Activated T-cell treated with anti-CD3 and anti-CD28 coated beads, Interleukin-2, amount 50 U/mL, for 72 hours (primary cell): Measurements from ENCODE around the gene AGBL4. TPM values are rescaled to one million over a fixed set of nuclear protein-coding genes. Genes with fewer than 3 reads are reported as not detected.

ENCODE experiments used
- ATAC-seq, 2 donors: fragments of 150-1000 bp; cut with Tn5 transposase; replicated peaks in 1 of 2; 2 replicates each; pipeline ENCODE4 v1.10.0; 2021; ENCODE audit warnings: moderate library complexity in 2 of 2, mild to moderate bottlenecking in 1 of 2
- DNase-seq, 2 donors: peaks; one replicate each; pipeline ENCODE4 v3.0.0; 2021 to 2022; ENCODE audit warnings: mixed read lengths in 1 of 2
- H3K27ac Mint-ChIP-seq: one replicate; pipeline ENCODE4 v1.8.0; 2022; ENCODE audit warnings: mild to moderate bottlenecking, moderate library complexity, mixed read lengths
- H3K27me3 Mint-ChIP-seq: one replicate; pipeline ENCODE4 v1.8.0; 2022; ENCODE audit warnings: low read depth, mixed read lengths
- H3K36me3 Mint-ChIP-seq, 2 donors: one replicate each; pipeline ENCODE4 v1.8.0; 2022; ENCODE audit warnings: mixed read lengths in 2 of 2, mild to moderate bottlenecking in 1 of 2; ENCODE audit not compliant: insufficient read depth in 2 of 2
- H3K4me1 Mint-ChIP-seq: one replicate; pipeline ENCODE4 v1.8.0; 2022; ENCODE audit warnings: low read depth, mixed read lengths
- H3K4me3 Mint-ChIP-seq, 2 donors: one replicate each; pipeline ENCODE4 v1.8.0; 2022; ENCODE audit warnings: mild to moderate bottlenecking in 2 of 2, mixed read lengths in 2 of 2, moderate library complexity in 2 of 2
- H3K9me3 Mint-ChIP-seq, 2 donors: one replicate each; pipeline ENCODE4 v1.8.0; 2022; ENCODE audit warnings: mixed read lengths in 2 of 2
- total RNA-seq, 2 donors: library from RNA; stranded (reverse); gene quantifications; one replicate each; pipeline ENCODE4 v1.2.3, GENCODE V29; 2022

Gene AGBL4
- total RNA-seq, 2 donors from 2014 or later: not detected

DNA sequence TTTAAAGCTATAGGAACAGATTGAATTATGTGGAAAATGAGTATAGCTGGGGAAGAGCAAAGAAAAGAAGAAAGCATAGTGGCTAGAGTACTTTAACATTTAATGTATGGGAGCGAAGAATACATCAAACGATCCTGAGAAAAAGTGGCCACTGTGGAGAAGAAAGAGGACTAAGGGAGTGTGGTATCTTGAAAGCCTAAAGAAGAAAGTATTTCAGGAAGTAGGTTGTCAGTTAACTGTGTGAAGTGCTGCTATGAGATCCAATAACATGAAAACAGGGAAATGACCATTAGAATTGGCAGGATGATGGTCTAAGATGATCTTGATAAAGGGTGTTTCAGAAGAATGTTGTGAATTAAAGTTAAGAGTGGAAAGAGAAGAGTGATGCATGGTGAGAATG lies 1027.4 kb downstream of the AGBL4 start:
- DNase-seq (no peak), ATAC-seq (no peak)
- H3K36me3 Mint-ChIP-seq: peaks cover 2% of the 10 kb centered on the region in 2 donors
- no peak overlapping the region for H3K4me3 Mint-ChIP-seq
- no peak overlapping the region for H3K27ac Mint-ChIP-seq
- no peaks in the 10 kb centered on the region for H3K27me3 Mint-ChIP-seq
- H3K4me1 Mint-ChIP-seq: no peaks in the 10 kb centered on the region
- H3K9me3 Mint-ChIP-seq: peaks cover 1 to 7% of the 10 kb centered on the region in 2 donors

DNA sequence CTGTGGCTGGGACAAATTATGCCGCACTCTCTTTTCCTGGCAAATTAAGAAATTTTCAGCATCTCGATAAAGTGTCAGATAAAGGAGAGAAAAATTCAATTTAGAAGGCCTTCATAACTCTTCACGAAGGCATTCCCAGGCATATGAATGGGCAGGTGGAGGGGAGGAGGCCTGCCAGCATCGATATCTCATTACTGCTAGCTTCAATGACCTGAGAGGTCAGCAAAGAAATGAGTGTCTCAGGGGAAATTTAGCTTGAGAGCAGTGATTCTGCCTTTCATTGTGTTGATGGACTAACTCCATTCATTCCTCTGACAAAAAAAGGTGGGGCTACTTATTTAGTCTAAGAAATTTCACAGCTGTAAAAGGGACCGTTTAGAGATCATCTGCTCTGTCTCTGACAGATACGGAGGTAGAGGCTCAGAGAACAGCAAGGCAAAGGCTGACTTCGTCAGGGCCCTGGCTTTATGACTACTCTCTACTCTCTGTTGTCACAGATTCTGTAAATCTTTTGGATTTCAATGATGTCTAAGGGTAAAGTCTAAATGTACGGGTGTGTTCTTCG lies 1035.0 kb downstream of the AGBL4 start:
- Mint-ChIP-seq H3K4me3 (no peak overlapping the region), H3K27ac (no peak overlapping the region), H3K9me3 (peaks cover 4% of the 10 kb centered on the region in 2 donors), H3K27me3 (no peaks in the 10 kb centered on the region), H3K36me3 (peaks cover 0 to 2% of the 10 kb centered on the region in 2 donors), H3K4me1 (no peaks in the 10 kb centered on the region)
- DNase-seq (no peak), ATAC-seq (no peak)

DNA sequence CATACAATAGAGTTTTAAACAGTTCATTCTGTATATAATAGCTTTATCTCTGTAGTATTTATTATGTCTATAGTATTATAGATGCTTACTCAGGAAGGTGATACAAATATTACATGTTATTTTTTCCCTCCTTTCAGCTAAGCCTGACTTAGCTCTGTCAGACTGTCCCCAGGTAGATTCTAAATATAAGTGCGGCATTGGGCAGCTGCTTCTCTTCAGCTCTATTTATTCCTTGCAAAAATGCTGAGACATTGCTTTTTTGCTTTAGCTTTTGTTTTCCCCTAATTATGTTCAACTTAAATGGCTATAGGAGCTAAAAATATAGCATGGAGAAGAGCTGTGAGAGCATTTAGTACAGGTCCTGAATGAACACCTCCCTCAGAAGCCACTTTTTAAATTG lies 1043.8 kb downstream of the AGBL4 start:
- Mint-ChIP-seq H3K36me3 (no peaks in the 10 kb centered on the region), H3K4me3 (no peak overlapping the region), H3K27me3 (no peaks in the 10 kb centered on the region), H3K4me1 (no peaks in the 10 kb centered on the region), H3K27ac (no peak overlapping the region), H3K9me3 (peaks cover 2 to 6% of the 10 kb centered on the region in 2 donors)
- DNase-seq (no peak), ATAC-seq (no peak)

DNA sequence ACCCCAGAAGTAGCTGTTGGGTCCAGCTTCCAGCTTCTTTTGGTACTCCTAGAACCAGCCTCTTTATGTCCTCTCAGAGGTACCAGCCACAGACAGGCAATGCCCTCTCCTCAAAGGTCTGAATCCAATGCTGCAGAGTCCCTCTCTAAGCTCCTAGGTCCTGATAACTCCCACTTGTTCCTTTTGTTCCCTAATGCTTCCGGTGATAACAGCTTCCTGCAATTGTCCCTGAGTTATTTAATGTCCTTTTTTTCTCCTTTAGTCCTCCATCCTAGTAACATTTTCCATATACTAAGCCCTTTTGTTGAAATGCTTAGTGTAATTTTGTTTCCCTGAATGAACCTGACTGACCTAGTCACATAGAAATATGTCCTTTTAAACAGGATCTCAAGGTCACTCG lies 1045.3 kb downstream of the AGBL4 start:
- no peaks in the 10 kb centered on the region for H3K36me3 Mint-ChIP-seq
- H3K9me3 Mint-ChIP-seq: peaks cover 2 to 3% of the 10 kb centered on the region in 2 donors
- no peaks in the 10 kb centered on the region for H3K4me1 Mint-ChIP-seq
- DNase-seq (no peak), ATAC-seq (no peak)
- no peak overlapping the region for H3K27ac Mint-ChIP-seq
- no peaks in the 10 kb centered on the region for H3K27me3 Mint-ChIP-seq
- no peak overlapping the region for H3K4me3 Mint-ChIP-seq

- Mint-ChIP-seq H3K4me3 (no peak overlapping the region), H3K27me3 (no peaks in the 10 kb centered on the region), H3K27ac (no peak overlapping the region), H3K36me3 (no peaks in the 10 kb centered on the region), H3K9me3 (peaks cover 2 to 3% of the 10 kb centered on the region in 2 donors), H3K4me1 (no peaks in the 10 kb centered on the region)
- ATAC-seq (no peak), DNase-seq (no peak)
Observed at GRCh38 chr1:48977273-48977672, 1046.5 kb downstream of the AGBL4 start.

DNA sequence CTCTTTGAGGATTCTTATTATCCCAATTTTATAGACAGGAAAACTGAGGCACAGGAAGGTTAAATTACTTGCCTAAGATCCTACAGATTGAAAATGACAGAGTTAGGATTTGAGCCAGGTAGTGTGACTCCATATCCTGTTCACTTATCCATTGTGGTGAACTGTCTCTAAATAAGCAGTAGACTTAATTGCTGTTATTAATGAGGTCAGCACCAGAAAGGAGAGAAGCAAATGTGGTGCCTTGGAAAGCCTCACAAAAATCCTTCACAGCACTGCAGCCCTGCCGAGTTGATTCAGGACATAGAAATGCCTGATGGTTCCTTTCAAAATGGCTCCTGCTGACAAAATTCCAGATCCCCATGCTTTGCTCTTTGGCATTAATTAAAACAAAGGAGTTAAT lies 1053.8 kb downstream of the AGBL4 start:
- H3K4me1 Mint-ChIP-seq: no peaks in the 10 kb centered on the region
- no peak overlapping the region for H3K4me3 Mint-ChIP-seq
- H3K9me3 Mint-ChIP-seq: no peaks in the 10 kb centered on the region
- H3K27ac Mint-ChIP-seq: no peak overlapping the region
- no peaks in the 10 kb centered on the region for H3K36me3 Mint-ChIP-seq
- DNase-seq: no peak
- no peak for ATAC-seq
- H3K27me3 Mint-ChIP-seq: peaks cover 3% of the 10 kb centered on the region

- Mint-ChIP-seq H3K36me3 (no peaks in the 10 kb centered on the region), H3K27ac (no peak overlapping the region), H3K27me3 (peaks cover 6% of the 10 kb centered on the region), H3K4me3 (no peak overlapping the region), H3K9me3 (no peaks in the 10 kb centered on the region), H3K4me1 (no peaks in the 10 kb centered on the region)
- ATAC-seq (no peak), DNase-seq (no peak)
Observed at GRCh38 chr1:48967318-48967717, 1056.4 kb downstream of the AGBL4 start.

GRCh38 chr1:48966583-48966982 lies 1057.2 kb downstream of the AGBL4 start:
- H3K27ac Mint-ChIP-seq: no peak overlapping the region
- no peaks in the 10 kb centered on the region for H3K9me3 Mint-ChIP-seq
- H3K4me1 Mint-ChIP-seq: no peaks in the 10 kb centered on the region
- no peak for ATAC-seq
- H3K27me3 Mint-ChIP-seq: peaks cover 6% of the 10 kb centered on the region
- no peak for DNase-seq
- no peak overlapping the region for H3K4me3 Mint-ChIP-seq
- H3K36me3 Mint-ChIP-seq: no peaks in the 10 kb centered on the region

- no peak for DNase-seq
Observed at GRCh38 chr1:48960320-48960719, 1063.4 kb downstream of the AGBL4 start.

DNA sequence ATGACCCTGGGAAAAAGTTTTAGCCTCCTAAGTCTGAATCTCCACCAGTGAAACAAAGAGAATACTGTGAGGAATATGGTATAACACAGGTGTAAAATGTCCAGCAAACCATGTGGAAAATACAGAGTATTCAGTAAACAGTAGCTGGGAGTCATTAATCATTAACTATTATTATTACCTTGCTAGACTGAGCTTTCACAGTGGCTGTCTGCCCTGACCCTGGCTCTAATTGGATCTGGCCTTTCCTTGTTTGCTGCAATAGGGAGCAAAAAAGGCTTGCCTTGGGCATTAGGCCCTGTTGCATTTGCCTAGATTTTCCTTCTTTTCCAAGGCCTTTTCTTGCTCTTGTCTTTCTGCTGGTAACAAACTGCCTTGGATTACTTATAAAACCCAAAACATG lies 1068.0 kb downstream of the AGBL4 start:
- no peak overlapping the region for H3K27ac Mint-ChIP-seq
- no peaks in the 10 kb centered on the region for H3K36me3 Mint-ChIP-seq
- no peaks in the 10 kb centered on the region for H3K4me1 Mint-ChIP-seq
- no peak overlapping the region for H3K4me3 Mint-ChIP-seq
- peaks cover 4 to 5% of the 10 kb centered on the region in 2 donors for H3K9me3 Mint-ChIP-seq
- no peak for ATAC-seq
- DNase-seq: no peak
- H3K27me3 Mint-ChIP-seq: peaks cover 18% of the 10 kb centered on the region

More at GRCh38 chr1:48960320-48960719, 1063.4 kb downstream of the AGBL4 start:
- H3K4me1 Mint-ChIP-seq: no peaks in the 10 kb centered on the region
- H3K9me3 Mint-ChIP-seq: peaks cover 4 to 5% of the 10 kb centered on the region in 2 donors
- peaks cover 25% of the 10 kb centered on the region for H3K27me3 Mint-ChIP-seq
- H3K27ac Mint-ChIP-seq: no peak overlapping the region
- no peaks in the 10 kb centered on the region for H3K36me3 Mint-ChIP-seq
- H3K4me3 Mint-ChIP-seq: no peak overlapping the region
- ATAC-seq: no peak

DNA sequence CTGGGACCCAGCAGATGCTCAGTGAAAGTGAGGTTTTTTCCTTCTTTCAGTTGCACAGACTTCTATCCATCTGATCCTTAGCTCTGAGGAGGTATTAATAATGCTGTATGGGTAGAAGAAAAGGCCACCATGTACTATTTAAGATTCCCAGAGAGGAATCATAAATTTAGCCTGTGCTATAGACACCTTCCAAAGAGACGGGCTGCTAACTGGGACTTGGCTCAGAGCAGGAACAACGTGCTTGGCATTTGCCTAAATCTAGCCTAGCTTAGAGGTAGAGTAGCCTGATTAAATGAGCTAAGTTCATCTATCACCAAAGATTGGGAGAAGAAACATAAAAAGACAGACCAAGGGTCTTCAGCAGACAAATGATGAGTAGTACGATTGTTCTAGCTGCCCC lies 1070.1 kb downstream of the AGBL4 start:
- peaks cover 11% of the 10 kb centered on the region for H3K27me3 Mint-ChIP-seq
- H3K36me3 Mint-ChIP-seq: no peaks in the 10 kb centered on the region
- no peak for DNase-seq
- H3K4me3 Mint-ChIP-seq: no peak overlapping the region
- H3K4me1 Mint-ChIP-seq: no peaks in the 10 kb centered on the region
- H3K9me3 Mint-ChIP-seq: peaks cover 0 to 4% of the 10 kb centered on the region in 2 donors
- no peak for ATAC-seq
- no peak overlapping the region for H3K27ac Mint-ChIP-seq

DNA sequence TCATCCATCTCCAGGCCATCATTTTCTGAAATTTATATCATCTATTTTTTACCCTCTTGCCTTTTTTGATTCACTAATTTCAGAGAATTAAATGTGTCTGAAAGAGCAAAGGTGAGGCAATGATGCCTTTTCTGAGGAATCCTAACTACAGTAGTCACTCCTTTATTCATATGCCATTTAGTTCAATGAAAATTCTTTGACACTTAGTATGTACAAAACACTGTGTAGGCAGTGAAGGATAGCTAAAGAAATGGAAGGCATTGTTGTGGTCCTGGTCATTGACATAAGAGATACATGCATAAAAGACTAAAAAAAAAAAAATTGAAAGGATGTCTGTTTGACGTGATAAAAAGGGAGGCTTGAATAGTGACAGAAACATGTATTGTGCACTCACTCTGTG lies 1075.2 kb downstream of the AGBL4 start:
- Mint-ChIP-seq H3K9me3 (no peaks in the 10 kb centered on the region), H3K4me1 (no peaks in the 10 kb centered on the region), H3K4me3 (no peak overlapping the region), H3K27ac (no peak overlapping the region), H3K36me3 (no peaks in the 10 kb centered on the region), H3K27me3 (peaks cover 7% of the 10 kb centered on the region)
- DNase-seq: no peak
- no peak for ATAC-seq

- Mint-ChIP-seq H3K27ac (no peak overlapping the region), H3K36me3 (no peaks in the 10 kb centered on the region), H3K4me3 (no peak overlapping the region), H3K4me1 (no peaks in the 10 kb centered on the region), H3K9me3 (no peaks in the 10 kb centered on the region), H3K27me3 (peaks cover 7% of the 10 kb centered on the region)
- DNase-seq (no peak), ATAC-seq (no peak)
Observed at GRCh38 chr1:48947761-48948537, 1075.8 kb downstream of the AGBL4 start.

DNA sequence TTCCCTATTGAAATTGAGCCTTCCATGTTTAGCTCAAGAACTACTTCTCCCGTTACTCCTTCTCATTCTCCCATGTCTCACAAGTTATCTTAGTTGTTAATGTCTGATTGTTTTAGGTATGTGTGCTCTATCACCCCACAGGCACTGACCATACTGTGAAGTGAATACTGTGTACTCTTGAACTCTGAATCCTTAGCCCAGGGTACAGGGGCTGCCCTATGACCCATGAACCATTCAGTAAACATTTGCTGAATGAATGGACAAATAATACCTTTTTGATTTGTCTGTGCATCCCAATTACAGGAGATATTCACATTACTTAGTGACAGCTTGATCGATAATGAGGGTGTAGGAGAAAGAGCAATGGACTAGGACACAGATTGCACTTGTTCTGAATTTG lies 1077.7 kb downstream of the AGBL4 start:
- Mint-ChIP-seq H3K4me1 (no peaks in the 10 kb centered on the region), H3K27me3 (peaks cover 7% of the 10 kb centered on the region), H3K27ac (no peak overlapping the region), H3K4me3 (no peak overlapping the region), H3K9me3 (no peaks in the 10 kb centered on the region), H3K36me3 (no peaks in the 10 kb centered on the region)
- DNase-seq (no peak), ATAC-seq (no peak)
